Measurements from ENCODE around the gene INTS12.
"Not testable (repeated sequence)": the region's sequence is repeated elsewhere in the genome, so short reads cannot be mapped to it uniquely, and the experiment has no call there.

Gene INTS12, protein sequence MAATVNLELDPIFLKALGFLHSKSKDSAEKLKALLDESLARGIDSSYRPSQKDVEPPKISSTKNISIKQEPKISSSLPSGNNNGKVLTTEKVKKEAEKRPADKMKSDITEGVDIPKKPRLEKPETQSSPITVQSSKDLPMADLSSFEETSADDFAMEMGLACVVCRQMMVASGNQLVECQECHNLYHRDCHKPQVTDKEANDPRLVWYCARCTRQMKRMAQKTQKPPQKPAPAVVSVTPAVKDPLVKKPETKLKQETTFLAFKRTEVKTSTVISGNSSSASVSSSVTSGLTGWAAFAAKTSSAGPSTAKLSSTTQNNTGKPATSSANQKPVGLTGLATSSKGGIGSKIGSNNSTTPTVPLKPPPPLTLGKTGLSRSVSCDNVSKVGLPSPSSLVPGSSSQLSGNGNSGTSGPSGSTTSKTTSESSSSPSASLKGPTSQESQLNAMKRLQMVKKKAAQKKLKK

DNA sequence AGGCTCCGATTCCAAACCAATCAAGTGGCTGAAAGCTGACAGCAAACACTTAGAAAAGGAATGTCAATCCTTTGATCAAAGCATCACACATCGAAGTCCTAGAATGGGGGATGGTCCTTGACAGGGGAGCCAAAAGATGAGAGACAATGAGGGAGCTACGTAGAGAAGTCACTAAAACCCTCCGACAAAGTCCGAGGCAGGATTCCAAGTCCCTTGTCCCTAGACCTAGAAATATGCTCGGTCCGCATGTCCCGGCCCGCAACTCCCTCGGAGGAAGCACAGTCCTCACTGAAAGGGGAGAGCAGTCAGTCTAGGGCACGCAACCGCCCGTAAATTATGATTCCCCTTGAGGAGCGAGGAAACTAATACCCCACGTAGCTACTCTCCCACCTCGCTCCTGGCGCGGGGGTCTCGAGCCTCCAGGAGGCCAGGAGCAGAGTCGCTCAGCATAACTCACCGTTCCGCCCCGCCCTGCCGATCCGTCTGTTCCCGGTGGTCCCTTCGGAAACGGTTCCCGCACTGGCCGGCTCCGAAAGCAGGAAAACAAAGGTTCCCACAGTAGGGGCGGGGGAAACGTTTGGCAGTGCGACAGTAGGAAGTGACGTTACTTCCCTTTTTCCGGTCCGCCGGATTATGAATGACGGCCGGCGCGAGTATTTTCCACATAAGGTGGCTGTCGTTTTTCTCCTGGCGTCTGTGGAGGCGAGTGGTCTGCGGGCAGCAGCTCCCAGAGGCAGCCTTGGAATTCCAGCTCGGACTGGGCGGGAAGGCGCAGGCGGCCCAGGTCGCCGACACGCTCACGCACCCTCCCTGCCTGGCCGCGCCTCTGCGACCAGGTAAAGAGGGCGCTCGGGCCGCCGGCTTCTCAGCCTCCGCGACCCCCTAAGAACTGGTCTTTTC, at the start of gene INTS12, which contains the start of gene GSTCD:
Gene INTS12, minus strand, starts transcription at position 509 of the 900 bp plus-strand sequence. CDS start 8,684 bp downstream, outside the sequence.
Gene GSTCD, plus strand, starts transcription at position 604 of the 900 bp plus-strand sequence. CDS start 8,830 bp downstream, outside the sequence.
- no peak for FAIRE-seq

DNA sequence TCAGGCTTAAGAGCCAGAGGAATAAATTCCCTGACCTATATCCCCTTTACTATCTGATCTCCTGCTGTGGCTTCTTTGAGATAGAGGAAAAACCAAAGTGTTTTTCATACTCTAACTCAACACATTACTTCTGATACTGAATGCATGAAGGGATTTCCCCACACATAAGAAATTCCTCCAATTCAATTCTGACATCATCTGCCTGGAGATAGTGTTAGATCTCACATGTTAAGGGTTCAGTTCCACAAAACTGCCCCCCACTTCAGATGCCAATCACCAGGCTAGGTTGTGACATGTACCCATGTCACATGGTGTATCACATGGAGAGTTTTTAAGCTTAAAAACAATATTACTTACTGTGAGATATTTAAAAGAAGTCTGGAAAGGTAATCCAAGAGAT, 46.9 kb upstream of the INTS12 start:
- no peak for FAIRE-seq

DNA sequence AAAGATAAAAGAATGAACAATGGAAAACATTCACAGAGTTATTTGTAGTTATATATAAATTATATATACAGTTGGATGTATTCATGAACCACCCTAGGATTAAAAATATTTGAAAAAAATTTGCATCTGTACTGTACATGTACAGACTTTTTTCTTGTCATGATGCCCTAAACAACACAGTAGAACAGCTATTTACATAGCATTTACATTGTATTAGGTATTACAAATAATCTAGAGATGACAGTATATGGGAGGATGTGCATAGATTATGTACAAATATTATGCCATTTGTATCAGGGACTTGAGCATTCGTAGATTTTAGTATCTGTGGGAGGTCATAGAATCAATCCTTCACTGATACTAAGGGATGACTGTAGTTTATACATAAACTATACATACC, 44.9 kb upstream of the INTS12 start:
- FAIRE-seq, result peak; percentile 39

DNA sequence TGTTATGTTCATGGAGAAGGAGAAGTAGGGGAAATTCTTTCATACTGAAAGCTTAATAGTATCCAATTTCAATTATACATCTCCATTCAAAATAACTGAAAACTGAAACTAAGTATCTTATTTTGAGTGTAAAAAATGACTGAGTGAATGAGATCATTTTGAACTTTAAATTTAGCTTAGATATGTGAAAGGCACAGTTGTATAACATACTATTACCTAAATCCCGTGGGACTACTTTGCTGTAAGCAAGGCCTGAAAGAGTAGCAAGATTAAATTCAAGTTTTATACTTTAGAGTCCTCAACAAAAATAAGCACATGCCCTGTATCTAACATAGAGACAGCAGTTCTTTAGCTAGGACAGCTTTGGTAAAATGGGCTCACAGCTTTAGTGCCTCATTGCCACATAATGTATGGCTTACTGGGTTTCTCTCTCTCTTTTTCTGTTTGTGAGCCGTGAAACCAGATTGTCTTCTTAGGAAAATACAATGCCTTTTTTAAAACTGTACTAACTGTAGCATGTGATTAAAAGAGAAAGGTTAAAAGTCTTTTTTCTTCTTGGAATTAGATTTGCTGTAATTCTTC, 43.3 kb upstream of the INTS12 start:
- no peak for FAIRE-seq

DNA sequence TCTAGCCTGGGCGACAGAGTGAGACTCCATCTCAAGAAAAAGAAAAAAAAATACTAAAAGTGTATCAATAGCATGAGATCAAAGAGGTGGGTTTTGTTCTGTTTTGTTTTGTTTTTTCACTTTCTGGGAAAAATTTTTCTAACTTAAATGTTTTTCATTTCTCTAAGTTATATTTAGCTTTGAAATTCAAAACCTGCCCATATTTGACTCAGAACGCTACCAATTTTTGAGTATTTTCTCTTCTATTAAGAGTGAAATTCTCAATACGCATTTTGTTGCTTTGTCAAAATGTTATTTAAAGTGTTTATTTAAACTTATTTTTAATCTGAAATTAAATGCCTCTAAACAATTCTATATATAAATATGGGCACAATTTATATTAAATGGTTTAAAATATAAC, 39.7 kb upstream of the INTS12 start:
- FAIRE-seq, result peak; percentile 75

DNA sequence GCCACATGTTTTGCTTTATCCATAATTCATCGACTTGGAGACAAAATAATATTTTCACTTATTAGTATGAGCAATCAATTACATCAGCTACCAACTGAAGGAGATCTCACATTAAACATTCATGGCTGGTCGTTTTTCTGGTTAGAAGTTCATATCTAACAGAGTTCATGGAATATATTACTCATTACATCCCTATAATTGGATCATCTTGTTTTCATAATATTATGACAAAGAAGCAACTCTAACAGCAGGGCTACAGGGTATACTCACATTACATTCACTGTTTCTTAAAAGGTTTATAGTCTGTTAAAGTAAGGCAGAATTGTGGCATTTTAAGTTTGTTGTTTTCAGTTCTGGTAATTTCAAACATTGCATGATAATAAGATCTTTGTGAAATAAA, 33.1 kb upstream of the INTS12 start:
- FAIRE-seq, result no peak

DNA sequence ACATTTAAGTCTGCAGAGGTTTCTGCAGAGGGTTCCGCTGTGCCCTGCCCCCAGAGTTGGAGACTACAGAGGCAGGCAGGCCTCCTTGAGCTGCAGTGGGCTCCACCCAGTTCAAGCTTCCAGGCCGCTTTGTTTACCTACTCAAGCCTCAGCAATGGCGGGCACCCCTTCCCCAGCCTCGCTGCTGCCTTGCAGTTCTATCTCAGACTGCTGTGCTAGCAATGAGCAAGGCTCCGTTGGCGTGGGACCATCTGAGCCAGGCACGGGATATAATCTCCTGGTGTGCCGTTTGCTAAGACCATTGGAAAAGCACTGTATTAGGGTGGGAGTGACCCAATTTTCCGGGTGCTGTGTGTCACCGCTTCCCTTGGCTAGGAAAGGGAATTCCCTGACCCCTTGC, 26.7 kb upstream of the INTS12 start:
- not testable (repeated sequence) for FAIRE-seq

DNA sequence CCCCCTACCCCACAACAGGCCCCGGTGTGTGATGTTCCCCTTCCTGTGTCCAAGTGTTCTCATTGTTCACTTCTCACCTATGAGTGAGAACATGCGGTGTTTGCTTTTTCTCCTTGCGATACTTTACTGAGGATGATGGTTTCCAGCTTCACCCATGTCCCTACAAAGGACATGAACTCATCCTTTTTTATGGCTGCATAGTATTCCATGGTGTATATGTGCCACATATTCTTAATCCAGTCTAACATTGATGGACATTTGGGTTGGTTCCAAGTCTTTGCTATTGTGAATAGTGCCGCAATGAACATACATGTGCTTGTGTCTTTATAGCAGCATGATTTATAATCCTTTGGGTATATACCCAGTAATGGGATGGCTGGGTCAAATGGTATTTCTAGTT, 21.4 kb upstream of the INTS12 start:
- not testable (repeated sequence) for FAIRE-seq

DNA sequence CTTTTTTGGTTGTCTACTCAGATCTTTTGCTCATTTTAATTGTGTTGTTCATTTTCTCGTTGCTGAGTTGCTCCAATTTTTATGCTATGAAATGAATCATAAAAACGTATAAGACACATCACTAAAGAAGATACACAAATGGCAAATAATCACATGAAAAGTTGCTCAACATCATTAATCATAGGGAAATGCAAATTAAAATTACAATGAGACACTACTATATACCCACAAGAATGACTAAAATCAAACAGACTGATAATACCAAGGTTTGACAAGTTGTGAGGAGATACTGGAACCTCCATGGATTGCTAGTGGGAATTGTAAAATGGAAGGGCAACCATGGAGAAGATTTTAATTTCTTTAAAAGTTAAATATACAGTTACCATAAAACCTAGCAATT, 17.1 kb upstream of the INTS12 start:
- FAIRE-seq, result no peak

DNA sequence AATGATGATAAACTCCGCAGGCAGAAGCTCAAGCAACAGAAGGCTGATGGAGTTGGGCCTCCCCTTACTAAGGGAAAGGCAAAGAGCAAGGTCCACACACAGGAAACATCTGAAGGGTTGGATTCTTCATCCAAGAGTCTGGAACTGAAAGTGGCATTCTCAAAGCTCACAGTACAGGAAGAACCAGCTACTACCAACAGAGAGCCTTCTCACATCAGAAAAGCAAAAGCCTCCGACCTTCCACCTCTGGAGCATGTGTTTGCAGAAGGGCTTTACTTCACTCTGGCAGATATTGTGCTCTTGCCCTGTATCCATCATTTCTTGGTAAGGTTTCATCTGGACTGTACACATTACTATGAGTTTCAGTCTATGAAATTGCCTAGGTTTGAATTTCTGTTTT, 10.7 kb upstream of the INTS12 start:
- no peak for FAIRE-seq

DNA sequence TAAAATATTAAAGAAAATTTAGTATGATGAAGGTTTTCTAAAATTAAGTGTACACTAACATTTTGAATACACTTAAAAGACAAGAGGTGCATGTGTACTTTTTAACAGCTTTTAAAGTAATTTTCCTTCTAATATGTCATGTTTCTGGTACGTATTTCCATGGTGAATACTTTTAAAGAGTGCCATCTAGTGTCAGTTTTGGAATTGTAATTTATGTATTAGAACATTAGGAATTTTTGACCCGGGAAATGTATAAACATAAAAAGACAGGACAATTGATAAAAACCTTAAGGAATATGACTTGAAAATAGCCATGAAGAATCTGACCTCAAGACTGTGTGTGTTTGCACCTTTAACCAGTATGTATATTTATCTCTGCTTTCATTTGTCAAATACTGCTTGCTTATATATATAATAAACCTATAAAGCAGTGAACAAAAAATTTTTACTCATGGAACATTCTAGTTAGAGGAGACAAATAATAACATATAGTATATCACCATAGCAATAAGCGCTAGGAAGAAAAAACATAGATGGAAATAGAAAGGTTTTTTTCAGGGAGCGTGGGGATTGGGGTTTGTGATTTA, 7.3 kb upstream of the INTS12 start:
- FAIRE-seq, result peak; percentile 98

DNA sequence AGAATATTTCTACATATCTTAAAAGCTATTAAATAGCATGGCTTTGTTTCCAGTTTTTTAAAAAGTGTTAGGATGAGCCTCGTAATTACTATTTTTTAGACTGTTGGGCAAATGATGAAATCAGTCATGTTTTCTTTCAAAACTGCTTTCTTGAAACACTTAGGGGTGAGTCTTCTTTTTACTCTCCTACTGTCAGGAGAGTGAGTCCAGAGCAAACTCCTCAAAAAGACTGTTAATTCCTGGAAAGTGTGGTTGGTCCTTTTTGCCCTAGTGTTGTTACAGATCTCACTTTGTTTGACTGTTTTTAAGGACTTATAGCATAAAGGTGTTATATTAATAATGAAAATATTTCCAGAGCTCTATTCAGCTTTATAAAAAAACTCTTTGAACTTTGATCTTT, 6.4 kb upstream of the INTS12 start:
- FAIRE-seq, result no peak

DNA sequence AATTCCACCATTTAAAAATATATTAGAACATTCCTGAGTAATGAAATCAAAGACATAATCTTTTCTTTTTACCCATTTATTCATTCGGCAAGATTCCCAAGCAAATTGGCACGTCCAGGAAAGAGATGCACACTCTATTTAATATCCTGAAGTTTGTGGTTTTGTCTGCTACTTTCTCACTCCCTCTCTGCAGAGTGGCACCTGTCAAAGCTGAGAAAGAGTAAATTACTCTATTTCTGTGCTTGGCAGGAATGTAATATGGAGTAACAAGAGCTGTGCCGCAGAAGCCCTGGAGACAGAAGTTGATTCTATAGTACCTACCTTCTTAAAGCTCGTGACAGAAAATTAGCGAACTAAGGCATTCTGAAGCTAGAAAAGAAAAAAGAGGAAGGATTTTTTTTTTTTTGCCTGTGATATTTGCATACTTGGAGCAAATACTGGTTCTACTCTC, 5.6 kb upstream of the INTS12 start:
- FAIRE-seq, result no peak

DNA sequence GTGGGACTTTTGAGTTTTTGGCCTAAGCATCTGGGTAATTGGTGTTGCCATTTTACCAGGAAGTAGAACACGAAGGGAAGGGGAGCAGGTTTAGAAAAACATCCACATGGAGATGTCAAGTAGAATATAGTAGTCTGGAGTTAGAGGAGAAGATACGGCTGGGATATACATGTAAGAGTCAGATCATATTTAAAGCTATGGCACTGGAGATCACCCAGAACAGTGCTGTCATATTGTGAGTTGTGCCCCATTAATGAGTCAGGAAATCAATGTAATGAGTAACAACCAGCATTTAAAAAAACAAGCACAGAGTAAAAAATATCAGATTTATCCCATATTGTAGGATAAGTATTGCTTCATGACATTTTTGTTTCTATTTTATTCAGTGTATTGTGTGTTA, 4.3 kb upstream of the INTS12 start:
- no peak for FAIRE-seq

DNA sequence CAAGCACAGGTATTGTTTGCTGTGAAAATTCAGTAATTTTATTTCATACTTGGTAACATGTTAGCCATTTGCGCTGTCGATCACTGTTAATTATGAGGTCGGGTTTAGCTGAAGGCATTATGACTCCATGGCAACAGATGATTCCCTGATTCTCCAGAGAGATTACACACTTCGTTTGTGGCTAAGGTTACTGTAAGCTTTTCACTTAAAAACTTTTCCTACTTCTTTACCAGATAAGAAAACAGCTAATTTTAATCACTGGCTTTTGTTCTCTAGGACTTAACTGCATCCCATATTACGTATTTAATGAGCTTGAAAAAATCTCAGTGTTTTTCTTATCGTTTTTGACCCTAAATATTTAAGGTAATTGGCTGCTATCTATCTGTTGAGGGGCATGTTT, 2.2 kb upstream of the INTS12 start:
- no peak for FAIRE-seq

DNA sequence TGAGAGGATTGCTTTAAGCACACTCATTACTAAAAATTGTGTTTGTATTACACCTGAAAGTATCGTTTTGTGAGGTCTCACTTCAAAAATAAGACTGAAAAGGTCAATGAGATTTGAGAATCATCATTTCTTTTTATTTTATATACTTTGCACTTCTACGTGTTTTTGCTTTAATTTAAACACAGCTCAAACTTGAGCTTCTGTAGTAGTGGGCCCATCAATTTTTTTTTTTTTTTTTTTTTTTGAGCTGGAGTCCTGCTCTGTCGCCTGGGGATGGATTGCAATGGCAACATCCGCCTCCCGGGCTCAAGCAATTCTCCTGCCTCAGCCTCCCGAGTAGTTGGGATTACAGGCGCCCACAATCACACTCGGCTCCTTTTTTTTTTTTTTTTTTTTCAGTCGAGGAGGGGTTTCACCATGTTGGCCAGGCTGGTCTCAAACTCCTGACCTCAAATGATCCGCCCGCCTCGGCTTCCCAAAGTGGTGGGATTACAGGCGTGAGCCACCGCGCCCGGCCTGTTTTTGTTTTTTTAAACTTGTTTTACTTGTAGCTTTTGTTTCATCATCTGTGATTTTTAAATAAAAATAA, 1.6 kb upstream of the INTS12 start:
- no peak for FAIRE-seq

DNA sequence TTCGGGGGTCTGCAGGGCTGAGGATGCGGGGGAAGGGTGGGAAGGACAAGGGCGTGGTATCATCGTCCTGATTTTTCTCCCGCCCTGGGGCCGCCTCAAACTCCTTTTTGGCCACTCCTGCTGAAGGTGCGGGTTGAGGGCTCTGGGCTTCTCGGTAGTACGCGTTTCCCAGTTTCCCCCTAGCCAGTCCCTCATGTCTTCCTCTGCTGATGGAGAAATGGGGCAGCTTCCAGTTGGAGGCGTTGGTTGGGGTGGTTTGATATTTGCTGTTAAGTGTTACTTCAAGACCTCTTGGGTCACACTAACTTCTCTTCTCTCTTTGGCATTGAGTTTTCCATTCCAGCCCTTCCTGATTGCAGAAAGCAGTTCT, 577 bp upstream of the INTS12 start:
- FAIRE-seq, result no peak

DNA sequence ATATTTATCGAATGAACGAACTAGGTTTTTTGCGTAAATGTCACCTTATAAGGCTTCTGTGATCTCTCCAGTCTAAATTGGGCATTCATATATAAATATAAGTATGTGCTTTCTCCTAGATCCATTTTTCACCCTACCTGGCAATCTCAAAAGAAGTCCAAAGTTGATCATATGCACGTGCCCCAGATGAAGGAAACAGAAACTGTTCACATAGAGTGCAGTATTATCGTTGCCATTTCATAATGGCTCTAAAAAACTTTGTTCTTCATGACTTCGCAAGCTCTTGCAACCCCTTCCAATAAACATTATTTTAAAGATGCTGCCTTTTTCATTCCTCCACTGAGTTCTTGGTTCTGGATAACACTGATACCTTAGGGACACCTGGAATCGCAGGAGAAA, 708 bp downstream of the INTS12 start:
- no peak for FAIRE-seq

DNA sequence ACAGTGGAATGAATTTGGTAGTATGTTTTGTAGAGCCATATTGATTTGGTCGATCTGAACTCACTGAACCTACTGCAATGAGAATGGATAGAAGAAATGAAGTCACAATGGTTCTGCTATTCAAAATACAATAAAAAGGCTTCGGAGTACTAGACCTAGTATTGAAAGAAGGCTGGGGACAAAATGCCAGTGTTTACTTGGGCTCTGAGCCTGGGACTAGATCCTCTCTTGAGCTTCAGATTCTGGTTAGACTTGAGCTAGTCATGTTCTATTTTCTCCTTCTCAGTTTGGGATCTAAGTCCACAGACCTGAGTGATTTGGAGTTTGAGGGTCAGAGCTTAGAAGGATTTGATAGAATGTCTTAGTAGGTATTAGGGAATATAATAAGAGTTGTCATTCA, 9.9 kb downstream of the INTS12 start:
- FAIRE-seq, result no peak

DNA sequence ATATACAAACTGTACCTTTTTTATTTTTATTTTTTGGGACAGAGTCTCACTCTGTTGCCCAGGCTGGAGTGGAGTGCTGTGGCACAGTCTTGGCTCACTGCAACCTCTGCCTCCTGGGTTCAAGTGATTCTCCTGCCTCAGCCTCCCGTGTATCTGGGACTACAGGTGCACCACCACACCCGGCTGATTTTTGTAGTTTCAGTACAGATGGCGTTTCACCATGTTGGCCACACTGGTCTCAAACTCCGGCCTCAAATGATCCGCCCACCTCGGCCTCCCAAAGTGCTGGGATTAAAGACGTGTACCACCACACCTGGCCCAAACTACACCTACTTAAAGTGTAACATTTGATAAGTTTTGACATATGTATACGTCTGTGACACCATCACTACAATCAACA, 12.7 kb downstream of the INTS12 start:
- not testable (repeated sequence) for FAIRE-seq

DNA sequence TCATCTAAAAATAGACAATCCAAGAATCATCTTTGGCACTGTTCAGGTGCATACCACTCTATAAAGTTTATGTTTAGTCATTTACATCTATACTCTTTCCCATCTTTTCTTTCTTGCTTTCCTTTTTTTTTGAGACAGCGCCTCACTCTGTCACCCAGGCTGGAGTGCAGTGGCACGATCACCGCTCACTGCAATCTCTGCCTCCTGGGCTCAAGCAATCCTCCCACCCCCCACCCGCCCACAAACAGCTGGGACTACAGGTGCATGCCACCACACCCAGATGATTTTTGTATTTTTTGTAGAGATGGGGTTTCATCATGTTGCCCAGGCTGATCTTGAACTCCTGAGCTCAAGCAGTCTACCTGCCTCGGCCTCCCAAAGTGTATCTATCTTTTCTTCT, 13.7 kb downstream of the INTS12 start:
- FAIRE-seq, result not testable (repeated sequence)

DNA sequence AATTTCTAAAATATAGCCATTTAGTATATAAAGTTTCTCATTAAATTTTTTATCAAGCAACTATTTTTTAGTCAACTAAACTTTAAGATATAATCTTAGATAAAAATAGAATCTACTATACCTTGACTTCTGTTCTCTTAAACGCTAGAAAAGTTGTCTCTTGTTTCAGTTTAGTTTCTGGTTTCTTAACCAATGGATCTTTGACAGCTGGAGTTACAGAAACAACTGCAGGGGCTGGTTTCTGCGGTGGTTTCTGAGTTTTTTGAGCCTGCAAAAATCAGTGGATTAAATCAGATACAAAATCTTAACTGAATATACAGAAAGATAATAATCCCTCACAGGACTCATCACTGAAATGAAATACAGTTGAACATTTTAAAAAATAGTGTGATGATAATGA, 21.9 kb downstream of the INTS12 start:
- FAIRE-seq, result peak; percentile 35

DNA sequence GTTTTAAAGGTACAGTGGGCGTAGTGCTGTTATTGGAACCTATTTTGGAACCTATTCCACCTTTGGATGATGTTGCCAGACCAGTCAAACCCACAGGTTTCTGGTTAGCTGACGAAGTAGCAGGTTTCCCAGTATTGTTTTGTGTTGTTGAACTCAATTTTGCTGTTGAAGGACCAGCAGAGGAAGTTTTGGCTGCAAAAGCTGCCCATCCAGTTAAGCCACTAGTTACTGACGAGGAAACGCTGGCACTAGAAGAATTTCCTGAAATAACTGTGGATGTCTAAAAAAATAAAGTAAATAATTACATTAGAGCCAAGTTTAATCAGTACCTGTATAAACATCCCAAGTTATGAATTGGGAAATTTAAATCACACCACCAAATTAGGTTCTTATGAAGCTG, 25.5 kb downstream of the INTS12 start:
- FAIRE-seq, result no peak
